LNCAP (cell line): ENCODE measurements around the gene PRKCA.

Experiments used
- TF ChIP-seq, protein P1 (sequence below): fragments of 450-650 bp; IDR thresholded peaks from 2 replicates; pipeline ENCODE4 v1.5.1; 2017; ENCODE audit warnings: mild to moderate bottlenecking

Gene PRKCA

DNA sequence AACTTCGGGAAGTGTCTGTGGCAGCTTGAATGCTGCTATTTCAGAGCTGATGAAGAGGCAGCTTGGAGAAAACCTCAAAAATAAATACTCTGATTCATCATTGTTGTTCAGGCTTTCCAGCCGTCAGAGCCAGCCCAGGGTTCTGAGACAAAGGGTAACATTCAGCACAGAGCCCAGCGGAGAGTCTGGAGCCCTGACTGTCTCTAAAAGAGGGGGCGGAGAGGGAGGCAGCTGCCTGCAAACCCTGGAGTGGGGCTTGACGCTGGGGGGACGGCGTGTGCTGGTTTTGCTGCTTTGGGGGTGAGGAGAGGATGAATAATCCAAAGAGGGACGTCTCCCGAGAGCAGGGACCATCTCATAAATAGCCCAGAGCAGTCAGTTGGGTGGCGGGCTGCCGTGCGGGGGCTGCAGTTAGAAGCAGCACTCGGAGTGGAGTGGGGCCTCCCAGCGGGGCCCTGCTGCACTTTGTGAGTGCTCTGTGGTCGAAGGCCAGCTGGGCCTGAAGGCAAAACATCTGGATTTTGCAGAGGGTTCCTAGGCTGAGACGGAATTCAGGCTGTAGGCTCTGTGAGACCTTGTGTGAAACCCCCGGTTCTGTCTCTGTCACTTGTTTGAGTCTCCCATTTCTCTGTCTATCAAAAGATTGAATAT, 237.8 kb downstream of the PRKCA start:
- TF ChIP-seq, protein P1, sequence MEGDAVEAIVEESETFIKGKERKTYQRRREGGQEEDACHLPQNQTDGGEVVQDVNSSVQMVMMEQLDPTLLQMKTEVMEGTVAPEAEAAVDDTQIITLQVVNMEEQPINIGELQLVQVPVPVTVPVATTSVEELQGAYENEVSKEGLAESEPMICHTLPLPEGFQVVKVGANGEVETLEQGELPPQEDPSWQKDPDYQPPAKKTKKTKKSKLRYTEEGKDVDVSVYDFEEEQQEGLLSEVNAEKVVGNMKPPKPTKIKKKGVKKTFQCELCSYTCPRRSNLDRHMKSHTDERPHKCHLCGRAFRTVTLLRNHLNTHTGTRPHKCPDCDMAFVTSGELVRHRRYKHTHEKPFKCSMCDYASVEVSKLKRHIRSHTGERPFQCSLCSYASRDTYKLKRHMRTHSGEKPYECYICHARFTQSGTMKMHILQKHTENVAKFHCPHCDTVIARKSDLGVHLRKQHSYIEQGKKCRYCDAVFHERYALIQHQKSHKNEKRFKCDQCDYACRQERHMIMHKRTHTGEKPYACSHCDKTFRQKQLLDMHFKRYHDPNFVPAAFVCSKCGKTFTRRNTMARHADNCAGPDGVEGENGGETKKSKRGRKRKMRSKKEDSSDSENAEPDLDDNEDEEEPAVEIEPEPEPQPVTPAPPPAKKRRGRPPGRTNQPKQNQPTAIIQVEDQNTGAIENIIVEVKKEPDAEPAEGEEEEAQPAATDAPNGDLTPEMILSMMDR, result no peak

DNA sequence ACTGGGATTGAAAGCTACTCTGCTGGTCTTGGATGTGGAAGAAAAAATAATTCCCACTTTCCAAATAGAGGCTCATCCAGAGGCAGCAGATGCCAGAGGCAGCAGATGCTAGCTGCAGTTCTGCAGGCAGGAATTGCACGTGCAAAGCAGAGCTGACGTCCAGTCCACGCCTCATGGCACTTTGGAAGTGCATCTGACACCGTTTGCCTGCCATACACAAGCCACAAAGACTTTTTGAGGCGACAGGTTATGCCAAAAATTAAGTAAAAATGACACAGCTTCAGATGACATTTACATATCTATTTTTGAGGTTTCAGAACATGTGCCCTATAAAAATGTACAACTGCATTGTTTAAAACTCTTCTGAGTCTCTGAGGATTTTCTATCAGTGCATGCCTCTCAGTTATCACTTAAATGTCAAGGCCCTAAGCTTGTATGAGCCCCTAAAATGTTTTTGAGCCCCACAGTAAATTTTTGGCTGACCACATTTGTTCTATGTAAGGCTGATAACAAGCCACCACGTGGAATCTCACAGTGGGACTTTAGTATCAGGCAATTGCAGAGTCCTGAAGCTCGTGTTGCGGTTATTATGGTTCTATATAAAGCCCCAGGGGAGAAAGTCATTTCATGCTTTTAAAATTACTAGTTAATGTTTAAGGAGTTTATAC, 239.2 kb downstream of the PRKCA start:
- TF ChIP-seq, protein P1, result no peak

- TF ChIP-seq, protein P1, result no peak
These were observed 239.9 kb downstream of the PRKCA start for GRCh38 chr17:66542129-66542966.

DNA sequence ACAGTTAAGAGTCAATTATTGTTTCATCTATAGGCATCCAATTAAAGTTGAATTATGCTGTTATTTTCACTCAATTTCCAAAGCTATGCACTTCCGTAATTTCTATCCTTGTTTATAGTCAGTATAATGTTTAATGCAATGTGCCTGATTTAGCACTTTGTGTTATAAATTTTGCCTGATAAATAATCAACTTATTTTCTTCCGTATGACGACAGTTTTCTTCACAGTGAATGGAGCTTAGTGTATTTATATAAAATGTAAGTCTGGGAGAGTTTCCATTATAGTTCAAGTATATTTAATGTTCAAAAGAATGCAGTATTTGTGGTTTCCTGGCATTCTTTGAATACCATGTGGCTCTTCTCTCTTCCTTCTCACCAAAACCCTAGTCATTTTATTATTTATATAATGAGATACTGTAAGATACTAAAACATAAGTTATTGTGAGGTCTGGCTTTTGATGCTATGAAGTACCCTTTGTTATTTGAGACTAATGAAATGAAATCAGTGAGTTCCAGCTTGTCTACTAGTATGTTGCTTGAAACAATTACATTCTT, 240.6 kb downstream of the PRKCA start:
- TF ChIP-seq, protein P1, result no peak

DNA sequence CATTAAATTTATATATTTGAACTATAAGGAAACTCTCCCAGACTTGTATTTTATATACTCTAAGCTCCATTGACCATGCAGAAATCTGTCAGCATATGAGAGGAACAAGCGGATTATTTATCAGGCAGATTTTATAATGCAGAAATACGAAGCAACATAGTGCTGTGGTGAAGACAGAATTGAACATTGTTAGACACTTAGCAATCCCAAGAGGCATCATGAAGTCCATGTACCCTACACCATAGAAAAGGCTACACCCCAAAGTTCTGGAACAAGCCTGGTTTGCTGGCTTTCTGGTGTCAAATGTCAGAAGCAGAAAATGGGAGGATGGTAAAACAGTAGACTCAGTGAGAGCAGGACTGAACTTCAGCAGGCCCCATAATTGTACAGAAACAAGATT, 241.1 kb downstream of the PRKCA start:
- TF ChIP-seq, protein P1, result no peak

GRCh38 chr17:66545918-66546317, 243.5 kb downstream of the PRKCA start:
- TF ChIP-seq, protein P1, result no peak

- TF ChIP-seq, protein P1, result no peak
These were observed 244.9 kb downstream of the PRKCA start for GRCh38 chr17:66547151-66547865.
